ENCODE data around the gene ARFGEF2. TPM values are rescaled to one million over a fixed set of nuclear protein-coding genes. Genes with fewer than 3 reads are reported as not detected.

Gene ARFGEF2
- total and polyA plus RNA-seq, 4 donors = 10.3 to 51.3 (median 16.6) TPM

DNA sequence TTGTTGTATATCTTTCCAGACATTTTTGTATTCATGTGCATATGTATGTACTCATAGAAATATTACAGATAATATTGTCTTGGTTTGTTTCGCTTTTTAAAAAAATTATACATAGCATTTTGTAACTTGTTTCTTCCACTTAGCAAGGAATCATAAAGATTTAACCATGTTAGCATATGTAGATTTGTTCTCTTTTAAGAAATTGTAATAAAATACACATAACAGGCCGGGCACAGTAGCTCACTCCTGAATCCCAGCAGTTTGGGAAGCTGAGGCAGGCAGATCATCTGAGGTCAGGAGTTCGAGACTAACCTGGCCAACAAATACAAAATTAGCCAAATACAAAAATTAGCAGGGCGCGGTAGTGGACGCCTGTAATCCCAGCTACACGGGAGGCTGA is 80.2 kb downstream of the ARFGEF2 start:
- no peaks in the 10 kb centered on the region for H3K9me3 ChIP-seq (ENCODE audit: control insufficient read depth in 4 of 4, low read length in 3 of 4)
- no peak overlapping the region for H3K4me3 ChIP-seq (ENCODE audit: low read depth in 1 of 3, low read length in 3 of 3)
- H3K9ac ChIP-seq (ENCODE audit: low read depth in 1 of 2, low read length in 2 of 2) = no peak overlapping the region
- no peak for DNase-seq (ENCODE audit: low spot score)
- peaks cover 0 to 2% (median 0%) of the 10 kb centered on the region in 4 donors for H3K4me1 ChIP-seq (ENCODE audit: control insufficient read depth in 4 of 4, insufficient read depth in 4 of 4, low read length in 3 of 4)
- H3K27me3 ChIP-seq (ENCODE audit: control insufficient read depth in 4 of 4, insufficient read depth in 4 of 4, low read length in 3 of 4) = no peaks in the 10 kb centered on the region
- WGBS = 97% methylated on average over 7 of the region's 7 CpGs
- peaks cover 7 to 50% (median 30%) of the 10 kb centered on the region in 4 donors for H3K36me3 ChIP-seq (ENCODE audit: control insufficient read depth in 4 of 4, insufficient read depth in 3 of 4, low read depth in 1 of 4, low read length in 3 of 4)
- TF ChIP-seq, protein P1, sequence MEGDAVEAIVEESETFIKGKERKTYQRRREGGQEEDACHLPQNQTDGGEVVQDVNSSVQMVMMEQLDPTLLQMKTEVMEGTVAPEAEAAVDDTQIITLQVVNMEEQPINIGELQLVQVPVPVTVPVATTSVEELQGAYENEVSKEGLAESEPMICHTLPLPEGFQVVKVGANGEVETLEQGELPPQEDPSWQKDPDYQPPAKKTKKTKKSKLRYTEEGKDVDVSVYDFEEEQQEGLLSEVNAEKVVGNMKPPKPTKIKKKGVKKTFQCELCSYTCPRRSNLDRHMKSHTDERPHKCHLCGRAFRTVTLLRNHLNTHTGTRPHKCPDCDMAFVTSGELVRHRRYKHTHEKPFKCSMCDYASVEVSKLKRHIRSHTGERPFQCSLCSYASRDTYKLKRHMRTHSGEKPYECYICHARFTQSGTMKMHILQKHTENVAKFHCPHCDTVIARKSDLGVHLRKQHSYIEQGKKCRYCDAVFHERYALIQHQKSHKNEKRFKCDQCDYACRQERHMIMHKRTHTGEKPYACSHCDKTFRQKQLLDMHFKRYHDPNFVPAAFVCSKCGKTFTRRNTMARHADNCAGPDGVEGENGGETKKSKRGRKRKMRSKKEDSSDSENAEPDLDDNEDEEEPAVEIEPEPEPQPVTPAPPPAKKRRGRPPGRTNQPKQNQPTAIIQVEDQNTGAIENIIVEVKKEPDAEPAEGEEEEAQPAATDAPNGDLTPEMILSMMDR (IDR thresholded peaks at IDR 0.05; ENCODE audit: low read depth, low read length, missing input control) = no peak
- no peak overlapping the region for H3K27ac ChIP-seq (ENCODE audit: low read depth in 1 of 2, low read length in 2 of 2)

DNA sequence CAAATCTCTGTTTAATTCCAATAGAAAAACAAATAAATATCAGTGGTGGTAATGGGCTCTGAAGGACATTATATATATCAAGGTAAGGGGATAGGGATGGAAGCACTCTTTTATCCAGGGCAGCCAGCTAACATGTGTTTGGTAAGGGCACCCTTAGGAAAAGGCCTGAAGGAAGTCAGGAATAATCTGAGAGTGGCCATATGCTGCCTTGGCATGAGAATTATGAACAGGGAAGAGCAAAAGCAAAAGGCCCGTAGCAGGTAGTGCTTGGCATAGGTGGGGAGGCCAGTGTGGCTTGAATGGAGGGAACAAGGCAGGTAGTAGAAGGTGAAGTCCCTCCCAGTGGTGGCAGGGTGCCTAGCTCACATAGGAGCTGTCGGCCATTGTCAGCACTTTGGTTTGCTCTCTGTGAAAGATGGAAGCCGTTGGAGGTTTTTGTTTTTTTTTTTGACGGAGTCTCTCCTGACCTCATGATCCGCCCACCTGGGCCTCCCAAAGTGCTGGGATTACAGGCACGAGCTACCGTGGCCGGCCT is 85.0 kb downstream of the ARFGEF2 start:
- peaks cover 0 to 8% (median 3%) of the 10 kb centered on the region in 4 donors for H3K4me1 ChIP-seq (ENCODE audit: control insufficient read depth in 4 of 4, insufficient read depth in 4 of 4, low read length in 3 of 4)
- H3K4me3 ChIP-seq (ENCODE audit: low read depth in 1 of 3, low read length in 3 of 3) = no peak overlapping the region
- 95% methylated on average over 8 of the region's 8 CpGs for WGBS
- TF ChIP-seq HNF4A (conservative IDR thresholded peaks at IDR 0.05) (no peak), FOXA2 (IDR thresholded peaks at IDR 0.05) (no peak), JUND (IDR thresholded peaks at IDR 0.05) (no peak), NR2F2 (IDR thresholded peaks at IDR 0.05) (no peak), TAF1 (conservative IDR thresholded peaks at IDR 0.05) (no peak), EGR1 (IDR thresholded peaks at IDR 0.05; ENCODE audit: low read depth in 2 of 2) (no peak), HNF4G (IDR thresholded peaks at IDR 0.05) (no peak), FOXA1 (IDR thresholded peaks at IDR 0.05) (no peak), GABPA (IDR thresholded peaks at IDR 0.05 in 1 of 2, conservative IDR thresholded peaks at IDR 0.05 in 1 of 2) (no peak)
- TF ChIP-seq, protein P2, sequence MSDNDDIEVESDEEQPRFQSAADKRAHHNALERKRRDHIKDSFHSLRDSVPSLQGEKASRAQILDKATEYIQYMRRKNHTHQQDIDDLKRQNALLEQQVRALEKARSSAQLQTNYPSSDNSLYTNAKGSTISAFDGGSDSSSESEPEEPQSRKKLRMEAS (IDR thresholded peaks at IDR 0.05) = no peak
- TF ChIP-seq, protein P3, sequence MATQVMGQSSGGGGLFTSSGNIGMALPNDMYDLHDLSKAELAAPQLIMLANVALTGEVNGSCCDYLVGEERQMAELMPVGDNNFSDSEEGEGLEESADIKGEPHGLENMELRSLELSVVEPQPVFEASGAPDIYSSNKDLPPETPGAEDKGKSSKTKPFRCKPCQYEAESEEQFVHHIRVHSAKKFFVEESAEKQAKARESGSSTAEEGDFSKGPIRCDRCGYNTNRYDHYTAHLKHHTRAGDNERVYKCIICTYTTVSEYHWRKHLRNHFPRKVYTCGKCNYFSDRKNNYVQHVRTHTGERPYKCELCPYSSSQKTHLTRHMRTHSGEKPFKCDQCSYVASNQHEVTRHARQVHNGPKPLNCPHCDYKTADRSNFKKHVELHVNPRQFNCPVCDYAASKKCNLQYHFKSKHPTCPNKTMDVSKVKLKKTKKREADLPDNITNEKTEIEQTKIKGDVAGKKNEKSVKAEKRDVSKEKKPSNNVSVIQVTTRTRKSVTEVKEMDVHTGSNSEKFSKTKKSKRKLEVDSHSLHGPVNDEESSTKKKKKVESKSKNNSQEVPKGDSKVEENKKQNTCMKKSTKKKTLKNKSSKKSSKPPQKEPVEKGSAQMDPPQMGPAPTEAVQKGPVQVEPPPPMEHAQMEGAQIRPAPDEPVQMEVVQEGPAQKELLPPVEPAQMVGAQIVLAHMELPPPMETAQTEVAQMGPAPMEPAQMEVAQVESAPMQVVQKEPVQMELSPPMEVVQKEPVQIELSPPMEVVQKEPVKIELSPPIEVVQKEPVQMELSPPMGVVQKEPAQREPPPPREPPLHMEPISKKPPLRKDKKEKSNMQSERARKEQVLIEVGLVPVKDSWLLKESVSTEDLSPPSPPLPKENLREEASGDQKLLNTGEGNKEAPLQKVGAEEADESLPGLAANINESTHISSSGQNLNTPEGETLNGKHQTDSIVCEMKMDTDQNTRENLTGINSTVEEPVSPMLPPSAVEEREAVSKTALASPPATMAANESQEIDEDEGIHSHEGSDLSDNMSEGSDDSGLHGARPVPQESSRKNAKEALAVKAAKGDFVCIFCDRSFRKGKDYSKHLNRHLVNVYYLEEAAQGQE (IDR thresholded peaks at IDR 0.05) = no peak
- TF ChIP-seq, protein P4, sequence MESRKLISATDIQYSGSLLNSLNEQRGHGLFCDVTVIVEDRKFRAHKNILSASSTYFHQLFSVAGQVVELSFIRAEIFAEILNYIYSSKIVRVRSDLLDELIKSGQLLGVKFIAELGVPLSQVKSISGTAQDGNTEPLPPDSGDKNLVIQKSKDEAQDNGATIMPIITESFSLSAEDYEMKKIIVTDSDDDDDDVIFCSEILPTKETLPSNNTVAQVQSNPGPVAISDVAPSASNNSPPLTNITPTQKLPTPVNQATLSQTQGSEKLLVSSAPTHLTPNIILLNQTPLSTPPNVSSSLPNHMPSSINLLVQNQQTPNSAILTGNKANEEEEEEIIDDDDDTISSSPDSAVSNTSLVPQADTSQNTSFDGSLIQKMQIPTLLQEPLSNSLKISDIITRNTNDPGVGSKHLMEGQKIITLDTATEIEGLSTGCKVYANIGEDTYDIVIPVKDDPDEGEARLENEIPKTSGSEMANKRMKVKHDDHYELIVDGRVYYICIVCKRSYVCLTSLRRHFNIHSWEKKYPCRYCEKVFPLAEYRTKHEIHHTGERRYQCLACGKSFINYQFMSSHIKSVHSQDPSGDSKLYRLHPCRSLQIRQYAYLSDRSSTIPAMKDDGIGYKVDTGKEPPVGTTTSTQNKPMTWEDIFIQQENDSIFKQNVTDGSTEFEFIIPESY (IDR thresholded peaks at IDR 0.05) = no peak
- TF ChIP-seq, protein P1 (IDR thresholded peaks at IDR 0.05; ENCODE audit: low read depth, low read length, missing input control) = no peak
- no peak for DNase-seq (ENCODE audit: low spot score)
- no peaks in the 10 kb centered on the region for H3K27me3 ChIP-seq (ENCODE audit: control insufficient read depth in 4 of 4, insufficient read depth in 4 of 4, low read length in 3 of 4)
- no peak overlapping the region for H3K27ac ChIP-seq (ENCODE audit: low read depth in 1 of 2, low read length in 2 of 2)
- no peak overlapping the region for H3K9ac ChIP-seq (ENCODE audit: low read depth in 1 of 2, low read length in 2 of 2)
- H3K36me3 ChIP-seq (ENCODE audit: control insufficient read depth in 4 of 4, insufficient read depth in 3 of 4, low read depth in 1 of 4, low read length in 3 of 4) = peaks cover 5 to 23% (median 20%) of the 10 kb centered on the region in 4 donors
- no peaks in the 10 kb centered on the region for H3K9me3 ChIP-seq (ENCODE audit: control insufficient read depth in 4 of 4, low read length in 3 of 4)
